Neural progenitor cell (in vitro differentiated cells): ENCODE measurements around the gene SPEF2. TPM values are rescaled to one million over a fixed set of nuclear protein-coding genes. Genes with fewer than 3 reads are reported as not detected.

Experiments used
- DNase-seq: peaks from one replicate; pipeline ENCODE4 v3.0.0-alpha.2; 2016; ENCODE audit warnings: low spot score
- H2AFZ ChIP-seq: fragments of 200-600 bp; sonication (generic); replicated peaks from 2 replicates; pipeline ENCODE4 v1.6.1; 2016; ENCODE audit warnings: antibody characterized with exemption
- H3F3A ChIP-seq: fragments of 200-600 bp; sonication (generic); 2 replicates; pipeline ENCODE4 v1.6.1; 2016; ENCODE audit warnings: antibody characterized with exemption, low read depth
- H3K27ac ChIP-seq: fragments of 200-600 bp; sonication (generic); 2 replicates; pipeline ENCODE4 v1.5.1; 2016; ENCODE audit warnings: mild to moderate bottlenecking
- H3K27me3 ChIP-seq: fragments of 200-600 bp; sonication (generic); 2 replicates; pipeline ENCODE4 v1.6.1; 2016; ENCODE audit warnings: mild to moderate bottlenecking, moderate library complexity
- H3K36me3 ChIP-seq: fragments of 200-600 bp; sonication (generic); 2 replicates; pipeline ENCODE4 v1.5.1; 2016
- H3K4me1 ChIP-seq: fragments of 200-600 bp; sonication (generic); 2 replicates; pipeline ENCODE4 v1.6.1; 2016; ENCODE audit warnings: mixed run types
- H3K4me2 ChIP-seq: fragments of 200-600 bp; sonication (generic); 2 replicates; pipeline ENCODE4 v1.6.1; 2016
- H3K4me3 ChIP-seq: fragments of 200-600 bp; sonication (generic); 2 replicates; pipeline ENCODE4 v1.5.1; 2016
- H3K79me2 ChIP-seq: fragments of 200-600 bp; sonication (generic); 2 replicates; pipeline ENCODE4 v1.6.1; 2016; ENCODE audit warnings: low read depth
- H3K9ac ChIP-seq: fragments of 200-600 bp; sonication (generic); 2 replicates; pipeline ENCODE4 v1.6.1; 2016
- H3K9me3 ChIP-seq: fragments of 200-600 bp; sonication (generic); 2 replicates; pipeline ENCODE4 v1.5.1; 2016; ENCODE audit warnings: low read depth
- H4K20me1 ChIP-seq: fragments of 200-600 bp; sonication (generic); 2 replicates; pipeline ENCODE4 v1.6.1; 2016; ENCODE audit warnings: low read depth
- H3K27ac Mint-ChIP-seq: 3 replicates; pipeline ENCODE4 v1.8.0; 2021; ENCODE audit warnings: mixed read lengths
- H3K27me3 Mint-ChIP-seq: 2 replicates; pipeline ENCODE4 v1.8.0; 2022; ENCODE audit warnings: low read depth, mild to moderate bottlenecking, inconsistent platforms, moderate library complexity, mixed read lengths; ENCODE audit not compliant: insufficient read depth
- H3K36me3 Mint-ChIP-seq: 3 replicates; pipeline ENCODE4 v1.8.0; 2021; ENCODE audit warnings: mixed read lengths
- H3K4me1 Mint-ChIP-seq: 3 replicates; pipeline ENCODE4 v1.8.0; 2021; ENCODE audit warnings: mixed read lengths
- H3K4me3 Mint-ChIP-seq: 3 replicates; pipeline ENCODE4 v1.8.0; 2021; ENCODE audit warnings: mild to moderate bottlenecking, moderate library complexity, mixed read lengths
- H3K9me3 Mint-ChIP-seq: 3 replicates; pipeline ENCODE4 v1.8.0; 2020; ENCODE audit warnings: mixed read lengths
- CTCF ChIP-seq: fragments of 200-600 bp; sonication (generic); IDR thresholded peaks from 2 replicates; pipeline ENCODE4 v1.5.1; 2017; ENCODE audit warnings: antibody characterized with exemption, mild to moderate bottlenecking
- EZH2 ChIP-seq: fragments of 200-600 bp; sonication (generic); IDR thresholded peaks from 2 replicates; pipeline ENCODE4 v1.6.1; 2017; ENCODE audit warnings: antibody characterized with exemption, mild to moderate bottlenecking, moderate library complexity
- EZH2phosphoT487 ChIP-seq: fragments of 200-600 bp; sonication (generic); IDR thresholded peaks from 2 replicates; pipeline ENCODE4 v1.6.1; 2017; ENCODE audit warnings: antibody characterized with exemption
- total RNA-seq: library from RNA; depleted of rRNA; stranded (reverse); fragments of >200 nt; gene quantifications from 2 replicates; pipeline ENCODE4 v1.2.3, GENCODE V29; 2015; ENCODE audit warnings: low replicate concordance

SPEF2 gene
- total RNA-seq, 1 donor from 2014 or later, result 5.8 TPM

DNA sequence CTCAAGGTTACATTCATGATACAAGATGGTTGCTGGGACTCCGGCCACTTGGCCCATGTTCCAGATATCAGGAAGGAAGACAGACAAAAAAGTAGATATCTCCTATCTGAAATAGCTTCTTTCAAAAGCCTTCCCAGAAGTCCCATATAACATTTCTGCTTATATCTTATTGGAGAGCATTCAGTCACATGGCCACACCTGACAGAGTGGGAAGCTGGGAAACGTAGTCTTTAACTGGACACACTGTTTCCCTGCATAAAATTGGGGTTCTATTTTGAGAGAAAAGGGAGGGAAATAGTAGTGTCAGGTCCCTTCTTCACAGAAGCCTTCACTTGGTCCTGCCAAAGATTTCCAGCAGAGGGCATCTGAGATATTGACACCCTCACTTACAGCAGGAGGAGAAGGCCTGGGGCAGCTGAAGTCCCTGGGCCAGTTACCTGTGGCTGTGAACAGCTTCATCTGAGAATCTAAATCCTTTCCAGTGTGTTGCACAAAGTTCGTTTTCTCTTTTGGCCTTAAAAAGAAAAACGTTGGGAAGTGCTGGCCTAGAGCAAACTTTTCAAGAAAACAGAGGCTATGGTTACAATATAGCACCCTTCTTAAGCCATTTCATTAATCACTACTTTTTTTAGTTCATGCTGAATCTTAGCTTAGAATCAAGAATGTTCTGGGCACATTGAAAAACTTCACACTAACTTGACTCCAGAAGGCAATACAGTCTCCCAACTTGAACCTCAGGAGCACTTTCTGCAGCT, 33.5 kb downstream of the SPEF2 start:
- no peaks in the 10 kb centered on the region for H3K27me3 Mint-ChIP-seq

GRCh38 chr5:35656721-35657120, 39.1 kb downstream of the SPEF2 start:
- no peak overlapping the region for H2AFZ ChIP-seq
- no peak for TF ChIP-seq EZH2
- no peak for TF ChIP-seq EZH2phosphoT487
- TF ChIP-seq CTCF, result no peak
- Mint-ChIP-seq H3K4me3 (no peak overlapping the region), H3K27me3 (no peaks in the 10 kb centered on the region), H3K27ac (no peak overlapping the region), H3K9me3 (no peaks in the 10 kb centered on the region), H3K36me3 (no peaks in the 10 kb centered on the region), H3K4me1 (peaks cover 2% of the 10 kb centered on the region)
- H3K27me3 ChIP-seq, result no peaks in the 10 kb centered on the region
- H3K4me3 ChIP-seq, result no peak overlapping the region
- H3K9ac ChIP-seq, result no peak overlapping the region
- H3K79me2 ChIP-seq, result no peaks in the 10 kb centered on the region
- no peaks in the 10 kb centered on the region for H3K36me3 ChIP-seq
- H3K4me1 ChIP-seq, result no peaks in the 10 kb centered on the region
- DNase-seq, result no peak
- no peak overlapping the region for H3K4me2 ChIP-seq
- no peaks in the 10 kb centered on the region for H4K20me1 ChIP-seq
- no peaks in the 10 kb centered on the region for H3K9me3 ChIP-seq
- H3F3A ChIP-seq, result no peaks in the 10 kb centered on the region
- H3K27ac ChIP-seq, result no peak overlapping the region

More for the DNA sequence above, 33.5 kb downstream of the SPEF2 start:
- no peak overlapping the region for H3K4me3 ChIP-seq
- H3K4me3 Mint-ChIP-seq, result no peak overlapping the region
- no peaks in the 10 kb centered on the region for H3K79me2 ChIP-seq
- DNase-seq, result peak; percentile 55
- H3K36me3 Mint-ChIP-seq, result peaks cover 3% of the 10 kb centered on the region
- H3K4me1 Mint-ChIP-seq, result peaks cover 10% of the 10 kb centered on the region
- no peaks in the 10 kb centered on the region for H3K9me3 Mint-ChIP-seq
- TF ChIP-seq EZH2phosphoT487, result no peak
- TF ChIP-seq CTCF, result peak; percentile 54
- no peak overlapping the region for H3K9ac ChIP-seq
- H3K27me3 ChIP-seq, result no peaks in the 10 kb centered on the region
- no peak overlapping the region for H2AFZ ChIP-seq
- H3K27ac Mint-ChIP-seq, result no peak overlapping the region
- H3K4me1 ChIP-seq, result no peaks in the 10 kb centered on the region
- no peaks in the 10 kb centered on the region for H3K36me3 ChIP-seq
- no peaks in the 10 kb centered on the region for H4K20me1 ChIP-seq
- H3K4me2 ChIP-seq, result no peak overlapping the region
- no peaks in the 10 kb centered on the region for H3F3A ChIP-seq
- no peaks in the 10 kb centered on the region for H3K9me3 ChIP-seq
- H3K27ac ChIP-seq, result no peak overlapping the region

- H3K27ac ChIP-seq, result no peak overlapping the region
- Mint-ChIP-seq H3K36me3 (no peaks in the 10 kb centered on the region), H3K27me3 (no peaks in the 10 kb centered on the region), H3K27ac (no peak overlapping the region), H3K4me1 (peaks cover 2% of the 10 kb centered on the region), H3K4me3 (no peak overlapping the region), H3K9me3 (no peaks in the 10 kb centered on the region)
- H3K4me3 ChIP-seq, result no peak overlapping the region
- no peaks in the 10 kb centered on the region for H3K36me3 ChIP-seq
- no peak for TF ChIP-seq CTCF
- TF ChIP-seq EZH2phosphoT487, result no peak
- no peak for TF ChIP-seq EZH2
- H4K20me1 ChIP-seq, result no peaks in the 10 kb centered on the region
- H3F3A ChIP-seq, result no peaks in the 10 kb centered on the region
- H3K9me3 ChIP-seq, result no peaks in the 10 kb centered on the region
- no peak for DNase-seq
- no peaks in the 10 kb centered on the region for H3K27me3 ChIP-seq
- no peaks in the 10 kb centered on the region for H3K79me2 ChIP-seq
- no peak overlapping the region for H3K4me2 ChIP-seq
- H2AFZ ChIP-seq, result no peak overlapping the region
- no peaks in the 10 kb centered on the region for H3K4me1 ChIP-seq
- no peak overlapping the region for H3K9ac ChIP-seq
Observed at GRCh38 chr5:35657877-35658276, 40.2 kb downstream of the SPEF2 start.
